WTC11 (cell line): Measurements from ENCODE around the gene PRDM1. TPM values are rescaled to one million over a fixed set of nuclear protein-coding genes. Genes with fewer than 3 reads are reported as not detected.

Experiments
- ATAC-seq: fragments of 200-7000 bp; cut with Tn5 transposase; 2 replicates; pipeline ENCODE4 v1.10.0; 2021; ENCODE audit warnings: mild to moderate bottlenecking, moderate library complexity
- CTCF ChIA-PET: fragments of 300-600 bp; sonication (Branson Sonifier 250); formaldehyde crosslinking; loops from one replicate; lab custom pipeline; 2021; ENCODE audit warnings: antibody characterized with exemption; lab: Charles Lee
- POLR2A ChIA-PET: fragments of 350-600 bp; sonication (Branson Sonifier 250); formaldehyde crosslinking; loops from one replicate; lab custom pipeline; 2021; ENCODE audit warnings: antibody characterized with exemption; lab: Charles Lee
- DNase-seq: peaks from one replicate; pipeline ENCODE4 v3.0.0; 2021; ENCODE audit warnings: low spot score
- H3K27ac Mint-ChIP-seq: 2 replicates; pipeline ENCODE4 v1.8.0; 2021; ENCODE audit warnings: mixed read lengths
- H3K27me3 Mint-ChIP-seq: 2 replicates; pipeline ENCODE4 v1.8.0; 2021; ENCODE audit warnings: low read depth, mild to moderate bottlenecking, moderate library complexity, mixed read lengths
- H3K36me3 Mint-ChIP-seq: 2 replicates; pipeline ENCODE4 v1.8.0; 2021; ENCODE audit warnings: mixed read lengths
- H3K4me1 Mint-ChIP-seq: 2 replicates; pipeline ENCODE4 v1.8.0; 2022; ENCODE audit warnings: mixed read lengths
- H3K4me3 Mint-ChIP-seq: 2 replicates; pipeline ENCODE4 v1.8.0; 2021; ENCODE audit warnings: mild to moderate bottlenecking, moderate library complexity, mixed read lengths
- H3K9me3 Mint-ChIP-seq: 2 replicates; pipeline ENCODE4 v1.8.0; 2021; ENCODE audit warnings: mixed read lengths
- CDX4 ChIP-seq: fragments of 250-450 bp; sonication (Bioruptor Pico); IDR thresholded peaks from 2 replicates; pipeline ENCODE4 v1.9.0; 2021; ENCODE audit warnings: moderate library complexity, mild to moderate bottlenecking, inconsistent platforms, borderline replicate concordance
- CREB1 ChIP-seq: sonication (generic); formaldehyde crosslinking; IDR thresholded peaks from 2 replicates; pipeline ENCODE4 v1.8.0; 2023; ENCODE audit warnings: mild to moderate bottlenecking, missing genetic modification reagents
- CREM ChIP-seq: sonication (generic); formaldehyde crosslinking; IDR thresholded peaks from 2 replicates; pipeline ENCODE4 v1.8.1; 2022; ENCODE audit warnings: mild to moderate bottlenecking, missing genetic modification reagents, moderate library complexity
- CTCF ChIP-seq: fragments of 200-600 bp; IDR thresholded peaks from 2 replicates; pipeline ENCODE4 v1.8.0; 2022; ENCODE audit warnings: antibody characterized with exemption
- JAZF1 ChIP-seq: fragments of 250-450 bp; sonication (Bioruptor Pico); IDR thresholded peaks from 2 replicates; pipeline ENCODE4 v1.9.0; 2021; ENCODE audit warnings: moderate library complexity, mild to moderate bottlenecking, inconsistent platforms
- KAT7 ChIP-seq: sonication (generic); formaldehyde crosslinking; IDR thresholded peaks from 2 replicates; pipeline ENCODE4 v1.8.1; 2023; ENCODE audit warnings: missing genetic modification reagents, mild to moderate bottlenecking, borderline replicate concordance
- RELA ChIP-seq: sonication (generic); formaldehyde crosslinking; IDR thresholded peaks from 2 replicates; pipeline ENCODE4 v1.8.1; 2022; ENCODE audit warnings: missing genetic modification reagents, mild to moderate bottlenecking, borderline replicate concordance
- SOX15 ChIP-seq: fragments of 250-450 bp; sonication (Bioruptor Pico); IDR thresholded peaks from 2 replicates; pipeline ENCODE4 v1.9.0; 2021; ENCODE audit warnings: mild to moderate bottlenecking
- TP53 ChIP-seq: sonication (generic); formaldehyde crosslinking; IDR thresholded peaks from 2 replicates; pipeline ENCODE4 v1.8.1; 2023; ENCODE audit warnings: mild to moderate bottlenecking, missing genetic modification reagents
- USF2 ChIP-seq: sonication (generic); formaldehyde crosslinking; IDR thresholded peaks from 2 replicates; pipeline ENCODE4 v1.8.1; 2023; ENCODE audit warnings: mild to moderate bottlenecking, missing genetic modification reagents, moderate library complexity
- ZBTB43 ChIP-seq: sonication (generic); formaldehyde crosslinking; IDR thresholded peaks from 2 replicates; pipeline ENCODE4 v1.8.1; 2023; ENCODE audit warnings: mild to moderate bottlenecking, missing genetic modification reagents
- ZMAT4 ChIP-seq: fragments of 250-450 bp; sonication (Bioruptor Pico); IDR thresholded peaks from 2 replicates; pipeline ENCODE4 v1.9.0; 2021; ENCODE audit warnings: mild to moderate bottlenecking
- ZNF671 ChIP-seq: fragments of 250-450 bp; sonication (Bioruptor Pico); IDR thresholded peaks from 2 replicates; pipeline ENCODE4 v1.8.0; 2021; ENCODE audit warnings: mild to moderate bottlenecking
- total RNA-seq: library from RNA; stranded (reverse); gene quantifications from 3 replicates; pipeline ENCODE4 v1.2.3, GENCODE V29; 2021
- TF ChIP-seq, protein P1 (sequence below): sonication (generic); formaldehyde crosslinking; IDR thresholded peaks from 2 replicates; pipeline ENCODE4 v1.8.1; 2023; ENCODE audit warnings: mild to moderate bottlenecking, moderate library complexity, missing genetic modification reagents
- TF ChIP-seq, protein P2 (sequence below): sonication (generic); formaldehyde crosslinking; IDR thresholded peaks from 2 replicates; pipeline ENCODE4 v1.8.0; 2023; ENCODE audit warnings: missing genetic modification reagents, mild to moderate bottlenecking, borderline replicate concordance

Gene PRDM1
- total RNA-seq, 1 experiment from 2014 or later, result 1.8 TPM

DNA sequence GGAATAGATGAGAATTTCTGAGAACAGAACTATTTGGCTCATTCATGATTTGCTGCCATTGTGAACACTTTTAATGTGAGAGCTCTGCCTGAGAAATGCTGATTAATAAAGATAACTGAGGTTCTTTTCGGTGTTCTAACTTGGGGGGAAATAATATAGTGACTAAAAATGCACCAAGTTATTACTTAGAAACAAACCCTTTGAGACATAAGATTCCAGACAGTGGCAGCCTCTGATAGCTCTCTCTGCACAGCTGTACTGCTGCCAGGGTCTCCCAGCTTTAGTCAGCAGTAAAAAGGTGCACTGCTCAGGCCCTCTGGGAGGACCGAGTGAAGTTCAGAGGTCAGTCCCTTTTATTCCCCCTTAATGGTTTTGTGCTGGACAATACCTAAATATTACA is 2.5 kb upstream of the PRDM1 start:
- Mint-ChIP-seq H3K4me1 (peaks cover 52% of the 10 kb centered on the region), H3K27me3 (peaks cover 32% of the 10 kb centered on the region), H3K27ac (no peak overlapping the region), H3K9me3 (no peaks in the 10 kb centered on the region), H3K4me3 (no peak overlapping the region), H3K36me3 (no peaks in the 10 kb centered on the region)
- CTCF ChIA-PET, result interaction anchor here (0.9 to 1.1 kb wide), 3 partner anchors 12 to 104 kb away, joined by 3 read pairs; no protein-coding TSS in a partner anchor
- ATAC-seq (no peak), DNase-seq (no peak)
- POLR2A ChIA-PET, result interaction anchor here (0.6 kb wide), 1 partner anchor 1163 kb away, joined by 3 read pairs; no protein-coding TSS in a partner anchor
- TF ChIP-seq USF2 (CRISPR knock-in tag) (no peak), CREB1 (CRISPR knock-in tag) (no peak), CDX4 (CRISPR knock-in tag) (no peak), ZMAT4 (CRISPR knock-in tag) (no peak), TP53 (no peak), ZBTB43 (no peak), ZNF671 (no peak), CREM (no peak), RELA (no peak), SOX15 (CRISPR knock-in tag) (no peak), KAT7 (CRISPR knock-in tag) (no peak)
- TF ChIP-seq, protein P1, sequence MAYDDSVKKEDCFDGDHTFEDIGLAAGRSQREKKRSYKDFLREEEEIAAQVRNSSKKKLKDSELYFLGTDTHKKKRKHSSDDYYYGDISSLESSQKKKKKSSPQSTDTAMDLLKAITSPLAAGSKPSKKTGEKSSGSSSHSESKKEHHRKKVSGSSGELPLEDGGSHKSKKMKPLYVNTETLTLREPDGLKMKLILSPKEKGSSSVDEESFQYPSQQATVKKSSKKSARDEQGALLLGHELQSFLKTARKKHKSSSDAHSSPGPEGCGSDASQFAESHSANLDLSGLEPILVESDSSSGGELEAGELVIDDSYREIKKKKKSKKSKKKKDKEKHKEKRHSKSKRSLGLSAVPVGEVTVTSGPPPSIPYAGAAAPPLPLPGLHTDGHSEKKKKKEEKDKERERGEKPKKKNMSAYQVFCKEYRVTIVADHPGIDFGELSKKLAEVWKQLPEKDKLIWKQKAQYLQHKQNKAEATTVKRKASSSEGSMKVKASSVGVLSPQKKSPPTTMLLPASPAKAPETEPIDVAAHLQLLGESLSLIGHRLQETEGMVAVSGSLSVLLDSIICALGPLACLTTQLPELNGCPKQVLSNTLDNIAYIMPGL (CRISPR knock-in tag), result no peak
- TF ChIP-seq, protein P2, sequence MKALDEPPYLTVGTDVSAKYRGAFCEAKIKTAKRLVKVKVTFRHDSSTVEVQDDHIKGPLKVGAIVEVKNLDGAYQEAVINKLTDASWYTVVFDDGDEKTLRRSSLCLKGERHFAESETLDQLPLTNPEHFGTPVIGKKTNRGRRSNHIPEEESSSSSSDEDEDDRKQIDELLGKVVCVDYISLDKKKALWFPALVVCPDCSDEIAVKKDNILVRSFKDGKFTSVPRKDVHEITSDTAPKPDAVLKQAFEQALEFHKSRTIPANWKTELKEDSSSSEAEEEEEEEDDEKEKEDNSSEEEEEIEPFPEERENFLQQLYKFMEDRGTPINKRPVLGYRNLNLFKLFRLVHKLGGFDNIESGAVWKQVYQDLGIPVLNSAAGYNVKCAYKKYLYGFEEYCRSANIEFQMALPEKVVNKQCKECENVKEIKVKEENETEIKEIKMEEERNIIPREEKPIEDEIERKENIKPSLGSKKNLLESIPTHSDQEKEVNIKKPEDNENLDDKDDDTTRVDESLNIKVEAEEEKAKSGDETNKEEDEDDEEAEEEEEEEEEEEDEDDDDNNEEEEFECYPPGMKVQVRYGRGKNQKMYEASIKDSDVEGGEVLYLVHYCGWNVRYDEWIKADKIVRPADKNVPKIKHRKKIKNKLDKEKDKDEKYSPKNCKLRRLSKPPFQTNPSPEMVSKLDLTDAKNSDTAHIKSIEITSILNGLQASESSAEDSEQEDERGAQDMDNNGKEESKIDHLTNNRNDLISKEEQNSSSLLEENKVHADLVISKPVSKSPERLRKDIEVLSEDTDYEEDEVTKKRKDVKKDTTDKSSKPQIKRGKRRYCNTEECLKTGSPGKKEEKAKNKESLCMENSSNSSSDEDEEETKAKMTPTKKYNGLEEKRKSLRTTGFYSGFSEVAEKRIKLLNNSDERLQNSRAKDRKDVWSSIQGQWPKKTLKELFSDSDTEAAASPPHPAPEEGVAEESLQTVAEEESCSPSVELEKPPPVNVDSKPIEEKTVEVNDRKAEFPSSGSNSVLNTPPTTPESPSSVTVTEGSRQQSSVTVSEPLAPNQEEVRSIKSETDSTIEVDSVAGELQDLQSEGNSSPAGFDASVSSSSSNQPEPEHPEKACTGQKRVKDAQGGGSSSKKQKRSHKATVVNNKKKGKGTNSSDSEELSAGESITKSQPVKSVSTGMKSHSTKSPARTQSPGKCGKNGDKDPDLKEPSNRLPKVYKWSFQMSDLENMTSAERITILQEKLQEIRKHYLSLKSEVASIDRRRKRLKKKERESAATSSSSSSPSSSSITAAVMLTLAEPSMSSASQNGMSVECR (CRISPR knock-in tag), result no peak

GRCh38 chr6:106084106-106084988 is 1.8 kb upstream of the PRDM1 start:
- POLR2A ChIA-PET, result no interaction called here
- Mint-ChIP-seq H3K4me3 (peak overlapping the region; percentile 82), H3K4me1 (peaks cover 52% of the 10 kb centered on the region), H3K27ac (no peak overlapping the region), H3K36me3 (no peaks in the 10 kb centered on the region), H3K27me3 (peaks cover 32% of the 10 kb centered on the region), H3K9me3 (no peaks in the 10 kb centered on the region)
- DNase-seq (peak; percentile 74), ATAC-seq (peak; percentile 64)
- CTCF ChIA-PET, result interaction anchor here (0.6 to 1.1 kb wide), 11 partner anchors 8 to 356 kb away, joined by 3 to 9 read pairs (median 3); no protein-coding TSS in a partner anchor
- peak; percentile 61 for TF ChIP-seq CTCF
- no peak for TF ChIP-seq RELA
- TF ChIP-seq JAZF1 (CRISPR knock-in tag), result no peak
- TF ChIP-seq, all 79 proteins: peak for 1
